HFF-Myc (cell line): ENCODE results near the gene RALGAPA2.

Experiments used
- DNase-seq: peaks from one replicate; pipeline ENCODE4 v3.0.0-alpha.2; 2011; ENCODE audit warnings: low read depth; ENCODE audit errors: extremely low read depth
- H3K4me3 ChIP-seq: replicated peaks from 2 replicates; pipeline ENCODE4 v1.5.1; 2011; ENCODE audit warnings: low read depth, mild to moderate bottlenecking, control low read depth, low read length
- TF ChIP-seq, protein P1 (sequence below): IDR thresholded peaks from 2 replicates; pipeline ENCODE4 v1.5.1; 2012; ENCODE audit warnings: mild to moderate bottlenecking, low read depth, low read length, control low read depth; ENCODE audit errors: missing control alignments

Gene RALGAPA2

DNA sequence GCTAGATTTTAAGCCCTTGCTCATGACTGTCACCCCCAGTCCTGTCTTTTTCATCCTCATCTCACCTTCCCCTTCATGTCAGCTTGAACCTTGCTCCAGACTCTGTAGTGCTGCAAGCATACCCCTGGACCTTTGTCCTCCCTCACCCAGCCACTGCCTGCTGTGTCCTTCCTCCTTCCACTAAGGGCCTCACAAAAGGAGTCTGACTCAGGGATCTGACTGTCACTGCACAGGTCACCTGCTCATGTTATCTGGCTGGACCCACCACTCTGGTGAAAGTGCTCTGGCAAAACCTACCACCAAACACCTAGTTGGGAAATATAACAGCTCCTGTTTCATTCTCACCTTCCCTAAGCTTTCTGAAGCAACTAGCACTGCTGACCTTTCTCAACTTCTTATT, 193.2 kb downstream of the RALGAPA2 start:
- DNase-seq: no peak
- H3K4me3 ChIP-seq: no peak overlapping the region
- TF ChIP-seq, protein P1, sequence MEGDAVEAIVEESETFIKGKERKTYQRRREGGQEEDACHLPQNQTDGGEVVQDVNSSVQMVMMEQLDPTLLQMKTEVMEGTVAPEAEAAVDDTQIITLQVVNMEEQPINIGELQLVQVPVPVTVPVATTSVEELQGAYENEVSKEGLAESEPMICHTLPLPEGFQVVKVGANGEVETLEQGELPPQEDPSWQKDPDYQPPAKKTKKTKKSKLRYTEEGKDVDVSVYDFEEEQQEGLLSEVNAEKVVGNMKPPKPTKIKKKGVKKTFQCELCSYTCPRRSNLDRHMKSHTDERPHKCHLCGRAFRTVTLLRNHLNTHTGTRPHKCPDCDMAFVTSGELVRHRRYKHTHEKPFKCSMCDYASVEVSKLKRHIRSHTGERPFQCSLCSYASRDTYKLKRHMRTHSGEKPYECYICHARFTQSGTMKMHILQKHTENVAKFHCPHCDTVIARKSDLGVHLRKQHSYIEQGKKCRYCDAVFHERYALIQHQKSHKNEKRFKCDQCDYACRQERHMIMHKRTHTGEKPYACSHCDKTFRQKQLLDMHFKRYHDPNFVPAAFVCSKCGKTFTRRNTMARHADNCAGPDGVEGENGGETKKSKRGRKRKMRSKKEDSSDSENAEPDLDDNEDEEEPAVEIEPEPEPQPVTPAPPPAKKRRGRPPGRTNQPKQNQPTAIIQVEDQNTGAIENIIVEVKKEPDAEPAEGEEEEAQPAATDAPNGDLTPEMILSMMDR: no peak

DNA sequence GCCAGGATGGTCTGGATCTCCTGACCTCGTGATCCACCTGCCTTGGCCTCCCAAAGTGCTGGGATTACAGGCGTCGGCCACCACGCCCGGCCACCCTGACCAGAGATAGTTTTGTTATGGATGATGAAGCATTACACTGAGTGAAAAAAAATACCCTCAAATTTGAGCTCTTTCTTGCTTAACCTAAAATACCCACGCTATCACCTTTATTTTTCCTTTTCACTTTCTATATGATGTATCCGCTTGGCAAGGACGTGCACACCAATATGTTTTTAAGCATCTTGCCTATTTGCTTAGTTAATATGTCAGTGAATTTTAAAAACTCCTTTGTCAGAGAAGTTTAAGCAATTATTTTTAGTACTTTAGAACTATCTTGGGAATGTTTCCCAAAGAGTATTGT, 194.2 kb downstream of the RALGAPA2 start:
- TF ChIP-seq, protein P1: no peak
- no peak for DNase-seq
- no peak overlapping the region for H3K4me3 ChIP-seq

- TF ChIP-seq, protein P1: no peak
- no peak overlapping the region for H3K4me3 ChIP-seq
- no peak for DNase-seq
Measured at GRCh38 chr20:20517296-20517695, 195.1 kb downstream of the RALGAPA2 start.

- TF ChIP-seq, protein P1: no peak
- no peak overlapping the region for H3K4me3 ChIP-seq
- DNase-seq: no peak
Measured at GRCh38 chr20:20513720-20514119, 198.7 kb downstream of the RALGAPA2 start.

- DNase-seq: no peak
- TF ChIP-seq, protein P1: no peak
- no peak overlapping the region for H3K4me3 ChIP-seq
Measured at GRCh38 chr20:20505554-20505953, 206.9 kb downstream of the RALGAPA2 start.

- TF ChIP-seq, protein P1: no peak
- DNase-seq: no peak
- H3K4me3 ChIP-seq: no peak overlapping the region
Measured at GRCh38 chr20:20503777-20504530, 208.5 kb downstream of the RALGAPA2 start.

- TF ChIP-seq, protein P1: no peak
- no peak for DNase-seq
Measured at GRCh38 chr20:20501128-20501527, 211.3 kb downstream of the RALGAPA2 start.

More at GRCh38 chr20:20501128-20501527, 211.3 kb downstream of the RALGAPA2 start:
- no peak overlapping the region for H3K4me3 ChIP-seq
